H1 (cell line): ENCODE results near the gene NOS3. TPM values are rescaled to one million over a fixed set of nuclear protein-coding genes. Genes with fewer than 3 reads are reported as not detected.

ENCODE experiments used
- CBX8 ChIP-seq: fragments of 300-800, 300-1000 bp; sonication (generic); IDR thresholded peaks from 2 replicates; pipeline ENCODE4 v1.7.1; 2016; ENCODE audit warnings: low read depth, low read length, borderline replicate concordance
- CHD7 ChIP-seq: fragments of 300-600 bp; sonication (generic); IDR thresholded peaks from 2 replicates; pipeline ENCODE4 v1.7.1; 2012; ENCODE audit warnings: low read length, moderate library complexity, mild to moderate bottlenecking, inconsistent platforms; ENCODE audit not compliant: insufficient replicate concordance
- CTBP2 ChIP-seq: IDR thresholded peaks from 2 replicates; pipeline ENCODE4 v1.7.0; 2011; ENCODE audit warnings: borderline replicate concordance, mild to moderate bottlenecking, moderate library complexity, mixed read lengths, low read length; ENCODE audit not compliant: insufficient read depth, insufficient read length
- EP300 ChIP-seq, 2 experiments: IDR thresholded peaks; 1 replicate in 1 of 2; 2 replicates in 1 of 2; pipeline ENCODE4 v1.6.1; 2011 to 2012; ENCODE audit warnings: low read depth in 2 of 2, low read length in 2 of 2, mild to moderate bottlenecking in 2 of 2, borderline replicate concordance in 1 of 2, inconsistent platforms in 1 of 2, moderate library complexity in 1 of 2
- EZH2 ChIP-seq: fragments of 200-600 bp; sonication (generic); IDR thresholded peaks from 2 replicates; pipeline ENCODE4 v1.7.1; 2012; ENCODE audit warnings: low read depth, mild to moderate bottlenecking, moderate library complexity, low read length, inconsistent platforms; ENCODE audit not compliant: severe bottlenecking
- KDM5A ChIP-seq: fragments of 200-600 bp; IDR thresholded peaks from 2 replicates; pipeline ENCODE4 v1.7.1; 2012; ENCODE audit warnings: mild to moderate bottlenecking, low read length, inconsistent platforms, mixed read lengths
- NRF1 ChIP-seq: IDR thresholded peaks from 2 replicates; pipeline ENCODE4 v1.6.1; 2011; ENCODE audit warnings: mild to moderate bottlenecking, low read depth, low read length, improper control_type of control experiment
- TAF1 ChIP-seq: IDR thresholded peaks from 2 replicates; pipeline ENCODE4 v1.6.1; 2011; ENCODE audit warnings: mild to moderate bottlenecking, low read depth, low read length
- polyA plus RNA-seq, 7 experiments: library from polyadenylated mRNA; depleted of rRNA in 3 of 7; stranded (reverse) in 5 of 7; unstranded in 2 of 7; fragments of >200 nt in 5 of 7; fragments of 200-250 nt in 2 of 7; gene quantifications; 1 replicate in 5 of 7; 2 replicates in 1 of 7; 4 replicates in 1 of 7; pipeline versions ENCODE4 v1.2.1 to v1.2.3, GENCODE V29; 2011 to 2013; ENCODE audit warnings: missing spikeins in 2 of 7, mixed read lengths in 2 of 7
- total RNA-seq: library from RNA; stranded (reverse); fragmentation: NEBNext Ultra II Directional; extraction: Animal tissue kit (Norgen Biotek cat#: 25700); gene quantifications from 2 replicates; pipeline ENCODE4 v1.2.1, GENCODE V29; 2021

The NOS3 gene
- total and polyA plus RNA-seq, 2 of the 8 experiments (the other 6 are each of a cell fraction or from before 2014, with no cell fraction given): 4.4 to 16.2 TPM

GRCh38 chr7:150950496-150951180 is 40.2 kb upstream of the NOS3 start (continued):
- TF ChIP-seq NRF1: no peak
- TF ChIP-seq EZH2: no peak
- TF ChIP-seq KDM5A: no peak
- TF ChIP-seq CTBP2: no peak
- TF ChIP-seq EP300 (IDR thresholded peaks at IDR 0.05; ENCODE audit: borderline replicate concordance in 1 of 2, low read depth in 2 of 2, low read length in 2 of 2): no peak
- TF ChIP-seq TAF1: no peak
- no peak for TF ChIP-seq CHD7
- no peak for TF ChIP-seq CBX8
